ENCODE measurements around the gene POGLUT3.

POGLUT3 gene

DNA sequence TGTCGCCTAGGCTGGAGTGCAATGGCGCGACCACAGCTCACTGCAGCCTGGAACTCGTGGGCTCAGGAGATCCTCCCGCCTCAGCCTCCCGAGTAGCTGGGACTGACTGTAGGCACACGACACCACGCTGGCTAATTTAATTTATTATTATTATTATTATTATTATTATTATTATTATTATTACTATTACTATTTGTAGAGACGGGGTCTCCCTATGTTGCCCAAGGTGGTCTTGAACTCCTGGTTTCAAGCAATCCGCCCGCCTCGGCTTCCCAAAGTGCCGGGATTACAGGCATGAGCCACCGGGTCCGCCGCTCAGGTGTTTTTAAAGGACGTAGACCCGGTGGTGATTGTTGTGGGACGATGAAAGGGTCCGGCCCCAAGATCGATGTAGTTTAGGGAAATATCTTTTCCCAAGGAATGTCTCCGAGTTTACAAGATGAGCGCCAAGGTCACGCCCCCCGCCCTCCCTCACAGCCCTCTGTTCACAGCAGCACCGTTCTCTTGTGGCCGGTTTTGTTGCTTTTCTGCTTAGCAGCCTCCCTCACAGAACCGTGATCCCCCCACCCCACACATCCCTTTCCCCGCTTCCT is 728 bp upstream of the POGLUT3 start:
- no peak for DNase-seq

DNA sequence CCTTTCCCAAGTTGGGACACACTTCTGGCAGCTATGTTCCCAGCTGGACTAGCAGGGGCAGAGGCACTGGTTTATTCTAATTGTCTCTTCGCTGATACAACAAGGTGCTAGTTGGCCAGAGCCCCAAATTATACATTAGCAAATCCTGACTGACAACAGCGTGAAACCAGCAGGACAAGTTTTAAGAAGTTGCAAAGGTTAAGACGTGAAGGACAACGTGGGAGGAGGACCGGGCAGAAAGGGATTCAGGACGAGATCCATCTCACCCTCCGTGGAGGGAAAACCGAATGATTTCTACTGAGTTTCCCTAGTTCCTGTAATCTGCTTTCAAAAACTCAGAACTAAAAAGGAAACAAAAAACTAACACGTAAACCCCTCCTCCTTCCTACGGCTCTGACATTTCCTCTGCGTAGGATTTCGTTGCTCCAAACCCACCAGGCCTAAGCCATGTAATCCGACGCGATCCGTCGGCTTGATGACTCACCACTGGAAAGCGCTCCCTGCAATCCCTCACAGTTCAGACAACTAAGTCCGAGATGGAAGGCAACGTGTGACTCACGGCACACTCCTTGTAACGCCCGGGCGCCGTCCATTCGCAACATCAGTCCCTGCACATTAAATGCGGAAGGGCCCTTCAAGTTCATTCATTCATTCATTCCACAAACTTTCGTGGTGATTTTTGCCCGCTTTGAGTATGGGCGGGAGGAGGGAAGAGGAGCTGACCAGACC is 703 bp downstream of the POGLUT3 start:
- peak; percentile 78 for DNase-seq

DNA sequence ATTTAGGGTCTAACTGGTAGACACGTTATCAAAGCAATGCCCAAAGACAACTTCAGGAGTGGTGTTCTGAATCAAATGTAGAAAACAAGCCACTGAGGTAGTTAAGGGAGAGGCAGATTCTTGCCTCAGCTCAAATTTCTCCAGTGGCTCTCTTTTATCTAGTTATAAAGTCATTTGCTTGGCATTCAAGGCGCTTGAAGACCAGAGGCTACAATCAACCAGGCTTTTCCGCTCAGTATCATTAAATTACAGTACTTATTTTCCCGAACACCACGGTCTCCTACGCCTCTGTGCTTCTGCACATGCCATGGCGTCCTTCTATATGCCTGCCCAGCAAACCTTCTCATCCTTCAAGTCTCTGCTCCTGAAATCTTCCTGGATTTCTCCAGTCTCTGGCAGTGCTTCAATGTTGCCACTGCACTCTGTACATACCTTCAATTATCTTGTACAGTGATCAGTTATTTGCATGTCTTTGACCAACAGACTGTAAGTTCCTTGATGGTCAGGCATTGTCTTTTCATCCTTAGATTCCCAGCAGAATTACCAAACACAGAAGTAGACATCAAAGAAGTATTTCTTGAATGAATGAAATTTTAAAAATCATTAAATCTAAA is 1.4 kb downstream of the POGLUT3 start:
- peak; percentile 2 for DNase-seq

DNA sequence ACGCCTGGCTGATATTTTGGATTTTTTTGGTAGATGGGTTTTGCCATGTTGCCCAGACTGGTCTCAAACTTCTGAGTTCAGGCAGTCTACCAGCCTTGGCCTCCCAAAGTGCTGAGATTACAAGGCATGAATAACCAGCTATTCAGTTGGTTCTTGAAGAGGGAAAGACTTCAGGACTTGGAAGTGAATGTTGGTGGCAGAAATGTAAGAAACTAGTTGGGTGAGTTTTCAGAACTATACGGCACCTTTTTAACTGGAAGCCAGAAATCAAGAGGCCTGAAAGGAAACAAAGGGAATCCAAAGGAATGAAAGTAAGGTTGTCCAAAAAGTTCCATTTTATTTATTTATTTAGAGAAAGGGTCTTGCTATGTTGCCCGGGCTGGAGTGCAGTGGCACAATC is 2.9 kb downstream of the POGLUT3 start:
- DNase-seq, result no peak

DNA sequence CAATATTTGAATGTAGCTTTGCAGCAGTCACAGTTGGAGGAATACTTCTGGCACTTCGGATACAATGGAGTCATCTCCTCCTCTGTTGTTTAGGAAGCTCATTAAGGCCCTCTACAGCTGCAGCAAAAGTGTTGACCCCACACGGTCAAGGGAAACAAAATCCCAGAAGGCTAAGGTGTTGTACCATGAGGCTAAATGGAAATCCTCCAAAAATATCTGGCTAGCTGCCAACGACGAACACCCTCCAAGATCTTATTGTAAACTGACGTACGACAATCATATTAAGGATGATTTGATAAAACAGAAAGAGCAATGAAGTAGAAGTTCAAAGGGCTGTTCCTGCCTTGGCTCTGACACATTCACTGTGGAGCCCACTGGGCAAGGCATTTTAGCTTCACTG is 4.0 kb downstream of the POGLUT3 start:
- DNase-seq, result no peak

DNA sequence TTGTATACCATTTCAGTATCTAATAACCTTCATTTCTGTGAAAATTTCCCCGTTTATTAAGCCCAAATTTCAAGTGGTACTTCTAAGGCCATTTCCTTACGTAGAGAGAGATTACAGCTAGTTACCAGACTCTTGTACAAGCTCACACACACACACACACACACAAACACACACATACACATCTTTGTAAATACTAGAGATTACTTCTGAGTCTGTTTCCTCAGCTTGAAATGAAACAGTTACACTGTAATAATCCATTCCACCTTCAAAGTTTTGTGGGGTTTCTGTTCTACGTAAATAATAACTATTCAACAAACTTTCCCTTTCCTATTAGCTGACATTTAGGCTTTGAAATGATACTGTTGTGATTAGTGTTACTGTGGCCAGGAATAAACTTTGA is 6.2 kb downstream of the POGLUT3 start:
- DNase-seq, result no peak

DNA sequence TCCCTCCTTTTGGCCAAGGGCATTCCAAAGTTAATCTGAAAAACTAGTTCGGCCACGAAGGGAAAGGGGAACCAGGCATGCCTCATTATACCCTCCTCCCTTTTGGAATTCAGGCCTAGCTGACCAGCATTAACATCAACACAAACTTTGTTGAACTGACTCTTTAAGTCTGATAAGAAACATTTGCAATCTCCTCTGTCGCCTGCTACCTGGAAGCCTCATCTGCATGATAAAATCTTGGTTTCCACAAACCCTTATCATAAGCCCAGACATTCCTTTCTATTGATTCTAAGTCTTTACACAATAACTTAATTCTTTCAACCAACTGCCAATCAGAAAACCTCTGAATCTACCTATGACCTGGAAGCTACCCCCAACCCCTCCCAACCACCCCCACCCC is 11.4 kb downstream of the POGLUT3 start:
- DNase-seq, result no peak

DNA sequence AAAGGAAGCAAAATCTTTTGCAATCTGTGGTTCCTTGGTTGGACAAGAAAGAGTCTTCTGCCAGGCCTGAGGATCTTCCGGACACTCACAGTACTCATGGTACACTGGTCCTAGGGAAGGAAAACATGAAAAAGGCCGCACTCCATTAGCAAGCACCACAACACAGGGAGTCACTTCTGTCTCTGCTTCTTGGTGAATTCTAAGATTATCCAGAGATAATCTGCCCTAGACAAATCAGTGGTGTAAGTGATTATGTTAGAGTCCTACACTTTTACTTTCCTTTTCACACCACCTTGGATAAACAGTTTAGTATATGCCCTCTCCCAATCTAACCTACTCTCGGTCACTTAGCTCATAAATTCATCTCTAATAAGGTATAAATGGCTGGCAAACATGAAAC is 11.9 kb downstream of the POGLUT3 start:
- no peak for DNase-seq

DNA sequence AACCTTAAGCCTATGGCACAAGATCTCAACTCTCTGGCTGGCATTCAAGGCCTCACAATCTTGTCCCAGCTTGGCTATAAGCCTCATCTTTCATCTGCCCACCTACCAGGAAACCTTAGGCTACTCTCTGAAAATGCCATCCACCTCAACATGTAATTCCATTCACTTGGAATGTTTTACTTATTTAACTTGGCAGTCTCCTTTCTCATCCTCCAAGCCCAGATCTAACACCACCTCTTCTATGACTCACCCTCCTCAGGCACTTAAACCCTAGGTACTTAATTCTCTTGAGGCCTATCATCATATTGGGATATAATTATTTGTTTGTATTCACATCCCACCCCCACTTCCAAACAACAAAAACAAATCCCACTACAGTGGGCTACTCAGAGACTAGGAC is 15.0 kb downstream of the POGLUT3 start:
- no peak for DNase-seq

DNA sequence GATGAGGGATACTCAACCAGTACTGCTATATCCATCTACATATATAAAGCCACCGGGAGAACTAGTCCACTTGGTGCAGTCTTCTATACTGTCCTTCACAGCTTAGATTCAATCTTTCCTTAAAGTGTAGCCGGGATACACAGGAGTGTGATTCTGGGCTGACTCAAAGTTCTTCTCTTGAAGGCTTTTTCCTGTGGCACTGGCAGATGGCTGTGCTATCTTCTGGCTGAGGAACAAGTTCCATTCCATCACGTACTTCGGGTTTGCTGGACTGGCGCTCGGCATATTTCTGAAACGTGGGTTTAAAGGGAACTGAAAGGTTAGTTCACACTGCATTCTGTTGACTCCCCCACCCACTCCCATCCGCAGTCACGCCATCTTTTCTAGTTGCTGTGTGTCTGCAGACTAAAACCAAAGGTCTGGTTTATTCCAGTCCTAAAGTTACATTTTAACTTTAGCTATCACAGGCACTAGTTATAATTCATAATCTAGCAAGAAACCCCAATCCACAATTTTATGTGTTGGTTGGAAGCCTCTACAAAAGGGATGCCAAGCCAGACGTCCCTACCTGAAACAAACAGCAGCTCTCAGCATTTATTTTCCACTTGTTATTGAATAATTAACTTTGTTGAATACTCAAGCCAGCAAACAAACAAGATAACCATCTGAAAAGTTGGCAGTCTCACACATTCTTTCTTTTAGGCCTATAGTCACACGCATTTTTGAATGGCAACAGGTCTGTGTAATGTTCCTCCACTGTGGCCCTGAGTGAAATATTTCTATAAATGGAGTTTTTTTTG is 23.3 kb downstream of the POGLUT3 start:
- DNase-seq, result no peak

DNA sequence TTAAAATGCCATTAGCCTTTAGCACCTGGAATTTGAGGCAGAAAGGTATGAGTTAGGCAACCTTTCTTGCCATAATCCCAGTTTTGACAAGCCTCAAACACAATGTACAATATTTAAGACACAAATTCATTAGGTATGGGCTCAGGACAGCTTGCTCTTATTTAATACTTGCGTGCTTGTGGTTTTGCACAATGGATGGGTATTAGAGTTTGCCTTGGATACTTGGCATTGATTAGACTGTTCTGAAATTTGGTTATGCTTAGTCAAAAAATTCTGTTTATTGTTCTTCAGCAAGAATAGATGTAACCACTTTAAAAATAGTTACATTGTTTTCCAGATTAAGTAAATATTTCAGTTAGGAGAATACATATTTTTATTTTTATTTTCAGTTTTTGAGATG is 25.5 kb downstream of the POGLUT3 start:
- no peak for DNase-seq

DNA sequence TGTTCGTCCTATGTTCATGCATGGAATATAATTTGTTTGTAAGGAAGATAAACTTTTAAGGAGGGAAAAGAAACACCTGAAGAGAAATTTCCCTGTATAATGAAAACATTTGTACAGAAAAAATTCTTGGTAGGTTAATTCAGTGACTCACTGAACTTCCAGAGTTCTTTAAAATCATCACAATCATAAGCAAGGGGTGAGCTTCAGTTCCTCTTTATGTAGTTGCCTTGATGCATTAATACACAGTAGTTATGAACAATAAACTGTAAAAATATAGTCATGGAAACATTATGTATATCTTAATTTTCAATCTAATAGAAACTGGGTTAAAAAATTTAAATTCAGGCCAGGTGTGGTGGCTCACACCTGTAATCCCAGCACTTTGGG is 29.7 kb downstream of the POGLUT3 start:
- no peak for DNase-seq

DNA sequence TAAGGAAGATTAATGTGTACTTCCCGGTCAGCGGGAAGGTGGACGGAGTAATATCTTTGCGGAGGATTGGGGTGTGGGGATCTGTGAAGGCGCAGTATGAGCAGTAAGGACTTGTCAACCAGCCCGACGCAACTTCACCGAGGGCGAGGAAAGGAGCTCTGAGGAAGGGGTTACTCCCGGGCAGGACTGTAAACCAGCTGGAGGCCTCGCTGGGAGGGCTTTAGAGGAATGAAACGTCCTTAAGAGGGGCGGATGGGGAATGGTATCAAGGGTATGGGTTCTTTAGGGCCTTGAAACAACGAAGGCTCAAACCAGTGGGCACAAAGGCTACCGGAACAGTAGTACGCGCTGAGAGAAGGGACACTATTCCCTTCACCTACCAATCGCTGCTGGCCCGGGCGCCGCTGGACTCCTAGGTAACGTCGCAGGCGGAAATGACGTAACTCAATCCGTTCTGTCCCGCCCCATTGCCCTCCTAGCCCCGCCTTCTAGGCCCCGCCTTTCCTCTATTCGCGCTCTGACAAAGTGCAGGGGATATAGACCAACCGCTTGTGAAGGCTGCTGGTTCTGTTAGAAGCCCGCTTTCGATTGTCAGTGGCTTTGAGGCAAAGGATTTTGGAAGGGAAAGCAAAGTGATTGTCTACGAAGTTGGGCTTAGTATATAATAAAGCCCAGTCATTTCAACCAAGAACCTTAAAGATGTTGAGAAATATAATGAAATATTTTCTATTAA is 30.9 kb downstream of the POGLUT3 start, which contains the start of gene C11orf65:
Gene C11orf65, minus strand, starts transcription at position 439 of the 733 bp plus-strand sequence. CDS start 5,970 bp downstream, outside the sequence.
- peak; percentile 98 for DNase-seq

DNA sequence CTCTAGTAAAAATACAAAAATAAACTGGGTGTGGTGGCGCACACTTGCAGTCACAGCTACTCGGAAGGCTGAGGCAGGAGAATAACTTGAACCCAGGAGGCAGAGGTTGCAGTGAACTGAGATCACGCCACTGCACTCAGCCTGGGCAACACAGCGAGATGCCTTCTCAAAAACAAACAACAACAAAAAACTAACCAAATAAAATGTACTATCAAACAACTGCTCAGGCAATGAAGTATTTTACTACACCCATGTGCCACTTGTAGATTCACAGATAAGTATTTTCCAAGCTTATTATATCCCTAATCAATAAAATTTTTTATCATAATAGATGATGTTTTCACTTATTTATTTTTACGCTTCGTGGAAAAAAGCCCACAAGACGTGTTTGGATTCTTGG is 31.8 kb downstream of the POGLUT3 start:
- DNase-seq, result no peak

DNA sequence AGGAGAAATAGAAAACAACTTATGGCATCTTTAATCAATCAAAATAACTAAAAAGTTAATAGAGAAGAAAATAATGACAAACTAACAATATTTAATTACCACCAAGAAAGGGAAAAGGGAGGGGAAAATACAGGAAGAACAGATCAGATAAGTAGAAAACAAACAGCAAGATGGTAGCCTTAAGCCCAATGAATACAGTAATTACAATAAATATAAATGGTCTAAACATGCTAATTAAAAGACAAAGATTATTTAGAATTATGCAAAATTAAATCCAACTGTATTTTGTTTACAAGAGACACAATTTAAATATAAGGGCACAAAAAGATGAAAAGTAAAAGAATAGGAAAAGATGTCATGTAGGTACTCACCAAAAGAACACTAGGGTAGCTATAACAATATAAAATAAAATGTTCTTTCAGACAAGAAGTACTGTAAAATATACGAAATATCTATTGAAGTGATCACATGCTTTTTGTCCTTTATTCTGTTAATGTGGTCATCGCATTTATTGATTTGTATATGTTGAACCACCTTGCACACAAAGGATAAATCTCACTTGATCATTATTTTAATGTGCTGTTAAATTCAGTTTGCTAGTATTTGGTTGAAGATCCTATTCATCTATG is 44.9 kb downstream of the POGLUT3 start:
- DNase-seq, result no peak

Measured in CD4-positive, alpha-beta T cell treated with Interleukin-21 for 1 hour (primary cell).